ENCODE data around the gene IFTAP.

The IFTAP gene

GRCh38 chr11:36591433-36591832, 2.9 kb upstream of the IFTAP start:
- TF ChIP-seq CTCF (IDR thresholded peaks at IDR 0.05; ENCODE audit: low read depth, low read length, missing control alignments), result no peak
- H3K4me3 ChIP-seq (replicated peaks; ENCODE audit: low read depth, low read length), result no peak overlapping the region
- no peak for DNase-seq (ENCODE audit: extremely low read depth, low read depth)

GRCh38 chr11:36596880-36597279, 2.6 kb downstream of the IFTAP start:
- no peak for DNase-seq (ENCODE audit: extremely low read depth, low read depth)
- no peak overlapping the region for H3K4me3 ChIP-seq (replicated peaks; ENCODE audit: low read depth, low read length)
- no peak for TF ChIP-seq CTCF (IDR thresholded peaks at IDR 0.05; ENCODE audit: low read depth, low read length, missing control alignments)

- DNase-seq (ENCODE audit: extremely low read depth, low read depth), result no peak
- no peak for TF ChIP-seq CTCF (IDR thresholded peaks at IDR 0.05; ENCODE audit: low read depth, low read length, missing control alignments)
- H3K4me3 ChIP-seq (replicated peaks; ENCODE audit: low read depth, low read length), result no peak within 1 kb of the TSS
Observed at GRCh38 chr11:36598051-36598450, 3.7 kb downstream of the IFTAP start, which contains the start of gene RAG2. TSS of gene RAG2 (minus strand) at chr11:36598236. CDS start at chr11:36594168, 4,068 bp downstream.

- DNase-seq (ENCODE audit: extremely low read depth, low read depth), result no peak
- no peak for TF ChIP-seq CTCF (IDR thresholded peaks at IDR 0.05; ENCODE audit: low read depth, low read length, missing control alignments)
- no peak overlapping the region for H3K4me3 ChIP-seq (replicated peaks; ENCODE audit: low read depth, low read length)
Observed at GRCh38 chr11:36600180-36600579, 5.9 kb downstream of the IFTAP start.

GRCh38 chr11:36601155-36601554, 6.9 kb downstream of the IFTAP start:
- no peak overlapping the region for H3K4me3 ChIP-seq (replicated peaks; ENCODE audit: low read depth, low read length)
- no peak for TF ChIP-seq CTCF (IDR thresholded peaks at IDR 0.05; ENCODE audit: low read depth, low read length, missing control alignments)
- no peak for DNase-seq (ENCODE audit: extremely low read depth, low read depth)

GRCh38 chr11:36602135-36602534, 7.8 kb downstream of the IFTAP start:
- no peak overlapping the region for H3K4me3 ChIP-seq (replicated peaks; ENCODE audit: low read depth, low read length)
- TF ChIP-seq CTCF (IDR thresholded peaks at IDR 0.05; ENCODE audit: low read depth, low read length, missing control alignments), result no peak
- DNase-seq (ENCODE audit: extremely low read depth, low read depth), result no peak

Measured in HFF-Myc (cell line).